ENCODE measurements around the gene PM20D1.

DNA sequence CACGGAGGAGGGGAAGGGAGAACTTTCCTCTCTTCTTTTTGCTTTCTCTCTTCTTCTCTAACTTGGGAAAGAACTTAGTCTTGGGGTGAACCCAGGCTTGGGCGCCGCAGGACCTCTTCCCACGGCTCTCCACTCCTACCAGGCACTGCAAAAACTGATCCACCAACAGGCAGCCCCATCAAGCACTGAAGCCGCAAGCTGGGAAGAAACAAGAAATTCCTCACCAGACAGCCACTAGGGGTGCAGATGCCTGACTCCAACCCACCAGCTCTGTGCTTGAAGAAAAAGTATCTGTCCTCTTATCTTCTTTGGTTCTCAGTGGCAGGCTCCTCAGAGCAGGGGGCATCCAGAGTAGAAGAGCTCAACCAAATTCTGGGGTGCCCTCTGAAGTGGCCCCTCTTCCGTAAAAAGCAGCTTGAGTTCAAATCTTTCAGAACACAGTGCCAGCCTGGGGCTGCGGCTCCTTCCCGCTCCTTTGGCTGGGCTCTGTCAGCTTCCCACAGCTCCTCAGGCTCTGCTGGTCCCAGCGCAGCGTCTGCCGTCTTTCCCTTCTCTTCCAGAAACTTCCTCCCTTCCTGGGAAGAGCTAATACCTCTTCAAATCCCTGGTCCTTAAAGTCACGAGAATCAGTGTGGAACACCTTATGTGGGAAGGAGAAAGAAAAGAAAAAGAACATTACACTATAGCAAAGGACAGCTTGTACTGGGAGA is 39.3 kb downstream of the PM20D1 start:
- TF ChIP-seq, protein P1, sequence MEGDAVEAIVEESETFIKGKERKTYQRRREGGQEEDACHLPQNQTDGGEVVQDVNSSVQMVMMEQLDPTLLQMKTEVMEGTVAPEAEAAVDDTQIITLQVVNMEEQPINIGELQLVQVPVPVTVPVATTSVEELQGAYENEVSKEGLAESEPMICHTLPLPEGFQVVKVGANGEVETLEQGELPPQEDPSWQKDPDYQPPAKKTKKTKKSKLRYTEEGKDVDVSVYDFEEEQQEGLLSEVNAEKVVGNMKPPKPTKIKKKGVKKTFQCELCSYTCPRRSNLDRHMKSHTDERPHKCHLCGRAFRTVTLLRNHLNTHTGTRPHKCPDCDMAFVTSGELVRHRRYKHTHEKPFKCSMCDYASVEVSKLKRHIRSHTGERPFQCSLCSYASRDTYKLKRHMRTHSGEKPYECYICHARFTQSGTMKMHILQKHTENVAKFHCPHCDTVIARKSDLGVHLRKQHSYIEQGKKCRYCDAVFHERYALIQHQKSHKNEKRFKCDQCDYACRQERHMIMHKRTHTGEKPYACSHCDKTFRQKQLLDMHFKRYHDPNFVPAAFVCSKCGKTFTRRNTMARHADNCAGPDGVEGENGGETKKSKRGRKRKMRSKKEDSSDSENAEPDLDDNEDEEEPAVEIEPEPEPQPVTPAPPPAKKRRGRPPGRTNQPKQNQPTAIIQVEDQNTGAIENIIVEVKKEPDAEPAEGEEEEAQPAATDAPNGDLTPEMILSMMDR (conservative IDR thresholded peaks at IDR 0.05): no peak
- no peak for TF ChIP-seq EZH2 (IDR thresholded peaks at IDR 0.05; ENCODE audit: low read depth)
